Heart left ventricle (tissue), 16 donors: ENCODE data around the gene CHN1. TPM values are rescaled to one million over a fixed set of nuclear protein-coding genes. Genes with fewer than 3 reads are reported as not detected.
A peak's percentile ranks its signal among the peaks of the same experiment; 100 is the strongest.

Experiments used
- ATAC-seq, 4 donors: fragments of 200-7000 bp; cut with Tn5 transposase; one replicate each; pipeline ENCODE4 v1.9.1; 2020 to 2022; ENCODE audit warnings: moderate library complexity in 4 of 4, mild to moderate bottlenecking in 3 of 4, moderate number of reproducible peaks in 1 of 4
- DNase-seq, 5 donors: peaks; one replicate each; pipeline ENCODE4 v3.0.0-alpha.2; 2020
- H3K27ac ChIP-seq, 12 donors: fragments of 200-600 bp; sonication (generic) in 4 of 12; one replicate each; pipeline versions ENCODE4 v1.5.0 to v1.8.0; 2016 to 2022; ENCODE audit warnings: mild to moderate bottlenecking in 2 of 12
- H3K27me3 ChIP-seq, 9 donors: fragments of 200-600 bp; sonication (generic) in 2 of 9; one replicate each; pipeline versions ENCODE4 v1.5.1 to v1.8.0; 2016 to 2022; ENCODE audit warnings: mild to moderate bottlenecking in 3 of 9
- H3K36me3 ChIP-seq, 9 donors: fragments of 200-600 bp; sonication (generic) in 2 of 9; one replicate each; pipeline versions ENCODE4 v1.5.0 to v1.8.0; 2018 to 2022; ENCODE audit warnings: mild to moderate bottlenecking in 2 of 9
- H3K4me1 ChIP-seq, 12 donors: fragments of 200-600 bp; sonication (generic) in 4 of 12; one replicate each; pipeline versions ENCODE4 v1.5.0 to v1.8.0; 2016 to 2022; ENCODE audit warnings: mild to moderate bottlenecking in 3 of 12
- H3K4me3 ChIP-seq, 12 donors: fragments of 200-600 bp; sonication (generic) in 4 of 12; one replicate each; pipeline versions ENCODE4 v1.5.0 to v1.8.0; 2017 to 2022; ENCODE audit warnings: mild to moderate bottlenecking in 9 of 12, moderate library complexity in 4 of 12
- H3K9me3 ChIP-seq, 12 donors: fragments of 200-600 bp; sonication (generic) in 4 of 12; one replicate each; pipeline versions ENCODE4 v1.5.0 to v1.8.0; 2016 to 2022; ENCODE audit warnings: mild to moderate bottlenecking in 1 of 12
- CTCF ChIP-seq, 12 donors: fragments of 200-600 bp; sonication (generic) in 4 of 12; IDR thresholded peaks; one replicate each; pipeline versions ENCODE4 v1.5.0 to v1.8.0; 2018 to 2022; ENCODE audit warnings: antibody characterized with exemption in 12 of 12, mild to moderate bottlenecking in 5 of 12
- POLR2A ChIP-seq, 2 donors: fragments of 450-650 bp; IDR thresholded peaks; one replicate each; pipeline ENCODE4 v1.6.1; 2017; ENCODE audit warnings: antibody characterized with exemption in 2 of 2, mild to moderate bottlenecking in 2 of 2, moderate library complexity in 2 of 2
- WGBS, 4 donors: extraction: QIAGEN DNeasy Blood & Tissue Kit in 2 of 4; methylation state at CpG; one replicate each; pipeline versions ENCODE4 v1.1.5 to v1.1.7; 2013 to 2018; 5-methylcytosine and 5-hydroxymethylcytosine counted together
- intact Hi-C, 10 donors: fragments of 100-400 bp; cut with DNase I; formaldehyde crosslinking; loops; one replicate each; pipeline versions ENCODE4 v1.11.1 to v1.14.2; 2022
- polyA plus RNA-seq, 2 donors: library from polyadenylated mRNA; stranded (reverse); fragments of 200-250 nt; gene quantifications; one replicate each; pipeline ENCODE4 v1.2.3, GENCODE V29; 2013
- total RNA-seq, 9 donors: library from RNA; depleted of rRNA in 2 of 9; stranded (reverse); fragments of >200 nt in 2 of 9; fragmentation: NEBNext Ultra II Directional in 3 of 9; extraction: Animal tissue kit (Norgen Biotek cat#: 25700) in 3 of 9; gene quantifications; one replicate each; pipeline versions ENCODE4 v1.1.0 to v1.2.4, GENCODE V29; 2016 to 2023
- donor health status: ischemic (EF 13 %, LVEDD 7.1; RV severe dilation, severe dysfunction).
- donor health status: healthy with polysubstance abuse.
- donor health status: DM: no; HTN: yes; CAD: no.
- donor health status: DM: no; HTN: no; CAD: no.
- donor health status: ischemic (EF 25% LVEDD 6.9; RV normal size, moderate dysfunction).
- donor health status: ischemic (EF 25% LVEDD 5.7; RV mildly dilated, moderate dysfunction).
- donor health status: healthy.
- donor health status: DM: yes; HTN: yes; CAD: no.
- donor health status: ischemic (EF 35%, LVEDD 5.7; RV mildly dilated, moderate dysfunction).
- donor health status: nonischemic (EF 11% LVEDD 7.7; RV severe dilation, severe dysfunction).
- donor health status: DM: yes; HTN: yes; CAD: no.
- donor health status: PGD.
- donor health status: ischemic (EF 29% LVEDD 5.4; RV normal size, mild dysfunction).
- donor health status: nonischemic (EF 23%, LVEDD 6.1; RV moderate dilation, normal function).

The CHN1 gene
- total and polyA plus RNA-seq, 11 donors = 6.9 to 24.3 (median 19.2) TPM

GRCh38 chr2:175036582-175037018 is 31.4 kb upstream of the CHN1 start:
- DNase-seq (no peak), ATAC-seq (no peak)
- peaks cover 0 to 13% (median 4%) of the 10 kb centered on the region in 12 donors for H3K4me1 ChIP-seq
- intact Hi-C loops = loop anchor here in 7 of 10 donors (10.0 kb wide), 1 partner anchor 248 kb away; no protein-coding TSS in a partner anchor
- no peak overlapping the region for H3K4me3 ChIP-seq
- WGBS, 4 donors = 69 to 80% (median 76%) methylated on average over 5 of the region's 5 CpGs
- no peak overlapping the region for H3K27ac ChIP-seq
- TF ChIP-seq POLR2A (IDR thresholded peaks at IDR 0.05) = no peak
- peak; percentile 33 to 65 (median 52) for TF ChIP-seq CTCF (IDR thresholded peaks at IDR 0.05)
- H3K36me3 ChIP-seq = no peaks in the 10 kb centered on the region
- H3K27me3 ChIP-seq = no peaks in the 10 kb centered on the region
- H3K9me3 ChIP-seq = no peaks in the 10 kb centered on the region

- Histone ChIP-seq H3K4me3 (no peak overlapping the region), H3K9me3 (no peaks in the 10 kb centered on the region), H3K4me1 (peaks cover 0 to 13% (median 4%) of the 10 kb centered on the region in 12 donors), H3K36me3 (no peaks in the 10 kb centered on the region), H3K27ac (no peak overlapping the region), H3K27me3 (no peaks in the 10 kb centered on the region)
- TF ChIP-seq POLR2A (IDR thresholded peaks at IDR 0.05) (no peak), CTCF (IDR thresholded peaks at IDR 0.05) (no peak)
- intact Hi-C loops = loop anchor here in 7 of 10 donors (10.0 kb wide), 1 partner anchor 249 kb away; no protein-coding TSS in a partner anchor
- no peak for DNase-seq
- WGBS, 4 donors = 42 to 50% (median 47%) methylated on average over 3 of the region's 3 CpGs
- no peak for ATAC-seq
Measured at GRCh38 chr2:175035806-175036205, 30.6 kb upstream of the CHN1 start.

GRCh38 chr2:175034716-175035115 is 29.5 kb upstream of the CHN1 start:
- ATAC-seq (no peak), DNase-seq (no peak)
- WGBS, 4 donors = 95 to 98% (median 96%) methylated on average over 3 of the region's 3 CpGs
- Histone ChIP-seq H3K36me3 (no peaks in the 10 kb centered on the region), H3K27me3 (no peaks in the 10 kb centered on the region), H3K4me3 (no peak overlapping the region), H3K9me3 (no peaks in the 10 kb centered on the region), H3K4me1 (peaks cover 0 to 13% (median 4%) of the 10 kb centered on the region in 12 donors), H3K27ac (no peak overlapping the region)
- TF ChIP-seq POLR2A (IDR thresholded peaks at IDR 0.05) (no peak), CTCF (IDR thresholded peaks at IDR 0.05) (no peak)
- intact Hi-C loops = loop anchor here in 7 of 10 donors (10.0 kb wide), 1 partner anchor 250 kb away; no protein-coding TSS in a partner anchor

- no peaks in the 10 kb centered on the region for H3K9me3 ChIP-seq
- no peaks in the 10 kb centered on the region for H3K36me3 ChIP-seq
- TF ChIP-seq CTCF (IDR thresholded peaks at IDR 0.05) (peak in 8 of 12 donors; percentile 10 to 46 (median 30)), POLR2A (IDR thresholded peaks at IDR 0.05) (no peak)
- 78 to 87% (median 82%) methylated on average over 5 of the region's 5 CpGs for WGBS, 4 donors
- no peak overlapping the region for H3K27ac ChIP-seq
- no peaks in the 10 kb centered on the region for H3K27me3 ChIP-seq
- H3K4me1 ChIP-seq = peaks cover 0 to 3% (median 0%) of the 10 kb centered on the region in 12 donors
- DNase-seq (peak in 2 of 5 donors; percentile 32 to 34), ATAC-seq (peak in 3 of 4 donors; percentile 45 to 72 (median 57))
- intact Hi-C loops = loop anchor here in 7 of 10 donors (10.0 kb wide), 1 partner anchor 254 kb away; no protein-coding TSS in a partner anchor
- H3K4me3 ChIP-seq = no peak overlapping the region
Measured at GRCh38 chr2:175030380-175031271, 25.4 kb upstream of the CHN1 start.
